Measurements from ENCODE around the gene LEKR1. TPM values are rescaled to one million over a fixed set of nuclear protein-coding genes. Genes with fewer than 3 reads are reported as not detected.

Gene LEKR1
- total and polyA plus RNA-seq, 2 donors (not counting 3 experiments of a cell fraction or from before 2014, with no cell fraction given), result 0.07 to 0.64 TPM

- BruUV-seq (replicated peaks), result no TSS peak
- H3K36me3 ChIP-seq (ENCODE audit: control insufficient read depth in 2 of 2, extremely low read depth in 1 of 2, insufficient read depth in 2 of 2, low read length in 2 of 2), result no peaks in the 10 kb centered on the region
- ChIA-PET POLR2A (no interaction called here), CTCF (no interaction called here)
- no peaks in the 10 kb centered on the region for H3K79me2 ChIP-seq (ENCODE audit: control insufficient read depth, insufficient read depth, low read length)
- intact Hi-C loops (cut with micrococcal nuclease) (no loop called here), dilution Hi-C loops (cut with MboI; ENCODE audit: extremely low pct_ligation_motif_present, low sequenced_read_pairs) (no loop called here)
- H2AFZ ChIP-seq (ENCODE audit: low read depth, low read length), result no peak overlapping the region
- DNase-seq (ENCODE audit: low read depth, low spot score), result no peak
- no peaks in the 10 kb centered on the region for H3K9me3 ChIP-seq (replicated peaks; ENCODE audit: control insufficient read depth, insufficient read depth, low read length)
- TF ChIP-seq, protein P1, sequence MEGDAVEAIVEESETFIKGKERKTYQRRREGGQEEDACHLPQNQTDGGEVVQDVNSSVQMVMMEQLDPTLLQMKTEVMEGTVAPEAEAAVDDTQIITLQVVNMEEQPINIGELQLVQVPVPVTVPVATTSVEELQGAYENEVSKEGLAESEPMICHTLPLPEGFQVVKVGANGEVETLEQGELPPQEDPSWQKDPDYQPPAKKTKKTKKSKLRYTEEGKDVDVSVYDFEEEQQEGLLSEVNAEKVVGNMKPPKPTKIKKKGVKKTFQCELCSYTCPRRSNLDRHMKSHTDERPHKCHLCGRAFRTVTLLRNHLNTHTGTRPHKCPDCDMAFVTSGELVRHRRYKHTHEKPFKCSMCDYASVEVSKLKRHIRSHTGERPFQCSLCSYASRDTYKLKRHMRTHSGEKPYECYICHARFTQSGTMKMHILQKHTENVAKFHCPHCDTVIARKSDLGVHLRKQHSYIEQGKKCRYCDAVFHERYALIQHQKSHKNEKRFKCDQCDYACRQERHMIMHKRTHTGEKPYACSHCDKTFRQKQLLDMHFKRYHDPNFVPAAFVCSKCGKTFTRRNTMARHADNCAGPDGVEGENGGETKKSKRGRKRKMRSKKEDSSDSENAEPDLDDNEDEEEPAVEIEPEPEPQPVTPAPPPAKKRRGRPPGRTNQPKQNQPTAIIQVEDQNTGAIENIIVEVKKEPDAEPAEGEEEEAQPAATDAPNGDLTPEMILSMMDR (IDR thresholded peaks at IDR 0.05; ENCODE audit: extremely low read depth in 1 of 2, insufficient read depth in 1 of 2, low read depth in 1 of 2, low read length in 2 of 2), result no peak
- no peak for TF ChIP-seq GATA2 (IDR thresholded peaks at IDR 0.05; ENCODE audit: insufficient read depth, insufficient read length, low read depth, low read length)
- TF ChIP-seq MYC (IDR thresholded peaks at IDR 0.05; ENCODE audit: low read depth, low read length), result no peak
- TF ChIP-seq FOS (IDR thresholded peaks at IDR 0.05; ENCODE audit: borderline replicate concordance, insufficient read depth, low read length), result no peak
- no peak for TF ChIP-seq POLR2A (IDR thresholded peaks at IDR 0.05; ENCODE audit: low read depth, low read length)
- no peak for TF ChIP-seq POLR2AphosphoS5 (IDR thresholded peaks at IDR 0.05; ENCODE audit: insufficient read depth, low read depth, low read length)
- TF ChIP-seq JUN (IDR thresholded peaks at IDR 0.05; ENCODE audit: borderline replicate concordance, insufficient read depth, insufficient read length, low read depth), result no peak
- no peak for TF ChIP-seq EZH2 (IDR thresholded peaks at IDR 0.05; ENCODE audit: borderline replicate concordance, low read depth, low read length, severe bottlenecking)
- TF ChIP-seq, protein P2, sequence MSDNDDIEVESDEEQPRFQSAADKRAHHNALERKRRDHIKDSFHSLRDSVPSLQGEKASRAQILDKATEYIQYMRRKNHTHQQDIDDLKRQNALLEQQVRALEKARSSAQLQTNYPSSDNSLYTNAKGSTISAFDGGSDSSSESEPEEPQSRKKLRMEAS (IDR thresholded peaks at IDR 0.05; ENCODE audit: insufficient read depth, insufficient read length), result no peak
- H3K4me2 ChIP-seq (ENCODE audit: insufficient read depth, low read length), result no peak overlapping the region
- no peak overlapping the region for H3K27ac ChIP-seq (ENCODE audit: insufficient read depth, low read depth, low read length)
- no peaks in the 10 kb centered on the region for H4K20me1 ChIP-seq (replicated peaks; ENCODE audit: control insufficient read depth, extremely low read depth, insufficient read depth, low read length)
- no peaks in the 10 kb centered on the region for H3K27me3 ChIP-seq (ENCODE audit: control insufficient read depth in 2 of 2, insufficient read depth in 2 of 2, low read length in 2 of 2)
- H3K4me1 ChIP-seq (ENCODE audit: control insufficient read depth, extremely low read depth, insufficient read depth, low read length), result peaks cover 26% of the 10 kb centered on the region
- H3K4me3 ChIP-seq (replicated peaks in 1 of 3; ENCODE audit: insufficient read depth in 1 of 3, low read depth in 1 of 3, low read length in 3 of 3), result no peak overlapping the region
- no peaks in the 10 kb centered on the region for H3K9me1 ChIP-seq (replicated peaks; ENCODE audit: control insufficient read depth, extremely low read depth, insufficient read depth, low read length)
- H3K9ac ChIP-seq (replicated peaks; ENCODE audit: extremely low read depth, insufficient read depth, low read length), result no peak overlapping the region
- FAIRE-seq, result no peak
Measured at GRCh38 chr3:156790156-156790555, 36.0 kb upstream of the LEKR1 start.

Data from endothelial cell of umbilical vein (primary cell).